ACC112 (cell line): ENCODE data around the gene TBX21.

ENCODE experiments used
- H2AFZ ChIP-seq: fragments of 200-600 bp; sonication (generic); one replicate; pipeline ENCODE4 v1.6.0; 2017; ENCODE audit warnings: antibody characterized with exemption, low read length; ENCODE audit not compliant: unreplicated experiment
- H3K27ac ChIP-seq: fragments of 200-600 bp; sonication (generic); 2 replicates; pipeline ENCODE4 v1.5.1; 2014; ENCODE audit warnings: low read depth, mild to moderate bottlenecking, antibody characterized with exemption, low read length, moderate library complexity
- H3K27me3 ChIP-seq: fragments of 200-600 bp; sonication (generic); 2 replicates; pipeline ENCODE4 v1.6.1; 2014; ENCODE audit warnings: mild to moderate bottlenecking, antibody characterized with exemption, low read length, moderate library complexity, mixed read lengths; ENCODE audit not compliant: insufficient read depth
- H3K36me3 ChIP-seq: fragments of 200-600 bp; sonication (generic); 2 replicates; pipeline ENCODE4 v1.6.1; 2016; ENCODE audit warnings: mild to moderate bottlenecking, antibody characterized with exemption, low read length, moderate library complexity, mixed read lengths; ENCODE audit not compliant: insufficient read depth
- H3K4me1 ChIP-seq: fragments of 200-600 bp; sonication (generic); one replicate; pipeline ENCODE4 v1.6.1; 2016; ENCODE audit warnings: low read length, mixed read lengths; ENCODE audit not compliant: insufficient read depth, unreplicated experiment, control insufficient read depth
- H3K4me3 ChIP-seq: fragments of 200-600 bp; sonication (generic); 2 replicates; pipeline ENCODE4 v1.5.1; 2014; ENCODE audit warnings: mild to moderate bottlenecking, low read depth, low read length
- H3K79me2 ChIP-seq: fragments of 200-600 bp; sonication (generic); one replicate; pipeline ENCODE4 v1.6.0; 2016; ENCODE audit warnings: low read length; ENCODE audit not compliant: control insufficient read depth, unreplicated experiment, insufficient read depth

Gene TBX21

GRCh38 chr17:47707056-47707804 lies 25.8 kb upstream of the TBX21 start:
- H3K4me1 ChIP-seq: peaks cover 6% of the 10 kb centered on the region
- no peaks in the 10 kb centered on the region for H3K36me3 ChIP-seq
- no peaks in the 10 kb centered on the region for H3K79me2 ChIP-seq
- H3K27me3 ChIP-seq: peaks cover 6% of the 10 kb centered on the region; the same call in 1 of the 2 replicates
- H3K4me3 ChIP-seq: no peak overlapping the region
- no peak overlapping the region for H2AFZ ChIP-seq
- H3K27ac ChIP-seq: no peak overlapping the region

- H3K4me3 ChIP-seq: no peak overlapping the region
- no peaks in the 10 kb centered on the region for H3K79me2 ChIP-seq
- H3K4me1 ChIP-seq: peaks cover 6% of the 10 kb centered on the region
- H3K27ac ChIP-seq: no peak overlapping the region
- H2AFZ ChIP-seq: no peak overlapping the region
- no peaks in the 10 kb centered on the region for H3K36me3 ChIP-seq
- peaks cover 12% of the 10 kb centered on the region for H3K27me3 ChIP-seq
These were observed 25.2 kb upstream of the TBX21 start for GRCh38 chr17:47707884-47708283.

- Histone ChIP-seq H3K79me2 (no peaks in the 10 kb centered on the region), H3K4me3 (no peak overlapping the region), H2AFZ (no peak overlapping the region), H3K27me3 (peaks cover 17% of the 10 kb centered on the region), H3K36me3 (no peaks in the 10 kb centered on the region), H3K4me1 (peaks cover 6% of the 10 kb centered on the region), H3K27ac (no peak overlapping the region)
These were observed 24.6 kb upstream of the TBX21 start for GRCh38 chr17:47708312-47708863.

- Histone ChIP-seq H2AFZ (no peak overlapping the region), H3K27me3 (peaks cover 24% of the 10 kb centered on the region), H3K79me2 (no peaks in the 10 kb centered on the region), H3K36me3 (no peaks in the 10 kb centered on the region), H3K4me1 (peaks cover 6% of the 10 kb centered on the region), H3K4me3 (peak overlapping the region; percentile 25; the same call in 1 of the 2 replicates), H3K27ac (no peak overlapping the region)
These were observed 24.0 kb upstream of the TBX21 start for GRCh38 chr17:47708864-47709541.

GRCh38 chr17:47709594-47709993 lies 23.4 kb upstream of the TBX21 start:
- peaks cover 29% of the 10 kb centered on the region for H3K27me3 ChIP-seq
- no peaks in the 10 kb centered on the region for H3K79me2 ChIP-seq
- no peak overlapping the region for H3K4me3 ChIP-seq
- no peak overlapping the region for H2AFZ ChIP-seq
- H3K4me1 ChIP-seq: peaks cover 6% of the 10 kb centered on the region
- no peak overlapping the region for H3K27ac ChIP-seq
- H3K36me3 ChIP-seq: no peaks in the 10 kb centered on the region

- Histone ChIP-seq H3K27me3 (peaks cover 47% of the 10 kb centered on the region), H3K27ac (no peak overlapping the region), H3K79me2 (no peaks in the 10 kb centered on the region), H3K4me3 (no peak overlapping the region), H2AFZ (no peak overlapping the region), H3K36me3 (no peaks in the 10 kb centered on the region), H3K4me1 (peaks cover 6% of the 10 kb centered on the region)
These were observed 21.5 kb upstream of the TBX21 start for GRCh38 chr17:47711366-47712099.

- H3K4me1 ChIP-seq: peaks cover under 1% of the 10 kb centered on the region
- peaks cover 57% of the 10 kb centered on the region for H3K27me3 ChIP-seq
- no peak overlapping the region for H2AFZ ChIP-seq
- no peak overlapping the region for H3K4me3 ChIP-seq
- H3K79me2 ChIP-seq: no peaks in the 10 kb centered on the region
- no peak overlapping the region for H3K27ac ChIP-seq
- H3K36me3 ChIP-seq: no peaks in the 10 kb centered on the region
These were observed 20.6 kb upstream of the TBX21 start for GRCh38 chr17:47712330-47713023.

- Histone ChIP-seq H3K27ac (no peak overlapping the region), H3K27me3 (peaks cover 68% of the 10 kb centered on the region), H3K4me1 (peaks cover 11% of the 10 kb centered on the region), H3K4me3 (no peak overlapping the region), H3K79me2 (no peaks in the 10 kb centered on the region), H3K36me3 (no peaks in the 10 kb centered on the region), H2AFZ (no peak overlapping the region)
These were observed 18.9 kb upstream of the TBX21 start for GRCh38 chr17:47713980-47714700.

GRCh38 chr17:47714773-47715396 lies 18.2 kb upstream of the TBX21 start:
- Histone ChIP-seq H3K27me3 (peaks cover 68% of the 10 kb centered on the region), H3K27ac (no peak overlapping the region), H2AFZ (no peak overlapping the region)

More at GRCh38 chr17:47714773-47715396, 18.2 kb upstream of the TBX21 start:
- Histone ChIP-seq H3K4me1 (peaks cover 19% of the 10 kb centered on the region), H3K36me3 (no peaks in the 10 kb centered on the region), H3K79me2 (no peaks in the 10 kb centered on the region), H3K4me3 (no peak overlapping the region)
